CD14-positive monocyte (primary cell): Measurements from ENCODE around the gene CTNNA3. TPM values are rescaled to one million over a fixed set of nuclear protein-coding genes. Genes with fewer than 3 reads are reported as not detected.

Experiments used
- DNase-seq, 3 donors: peaks; one replicate each; pipeline ENCODE4 v3.0.0-alpha.2; 2011 to 2022
- H2AFZ ChIP-seq: 2 replicates; pipeline ENCODE4 v1.6.0; 2012; ENCODE audit warnings: mild to moderate bottlenecking, low read depth, low read length, inconsistent platforms; ENCODE audit not compliant: insufficient read depth, poor library complexity, severe bottlenecking
- H3K27ac ChIP-seq, 2 donors: 1 replicate in 1 of 2; 2 replicates in 1 of 2; pipeline ENCODE4 v1.5.1; 2012 to 2013; ENCODE audit warnings: low read length in 2 of 2, control low read depth in 1 of 2, inconsistent platforms in 1 of 2, low read depth in 1 of 2, mild to moderate bottlenecking in 1 of 2
- H3K27me3 ChIP-seq, 2 donors: one replicate each; pipeline versions ENCODE4 v1.6.0 to v1.6.1; 2011 to 2013; ENCODE audit warnings: low read length in 2 of 2; ENCODE audit not compliant: control insufficient read depth in 2 of 2, insufficient read depth in 2 of 2
- H3K36me3 ChIP-seq, 2 donors: replicated peaks in 1 of 2; 1 replicate in 1 of 2; 2 replicates in 1 of 2; pipeline versions ENCODE4 v1.5.1 to v1.6.1; 2012 to 2013; ENCODE audit warnings: low read length in 2 of 2, control low read depth in 1 of 2, inconsistent platforms in 1 of 2, mild to moderate bottlenecking in 1 of 2; ENCODE audit not compliant: insufficient read depth in 2 of 2, control insufficient read depth in 1 of 2
- H3K4me1 ChIP-seq, 2 donors: 1 replicate in 1 of 2; 2 replicates in 1 of 2; pipeline versions ENCODE4 v1.5.1 to v1.6.1; 2012 to 2013; ENCODE audit warnings: low read length in 2 of 2, control low read depth in 1 of 2, inconsistent platforms in 1 of 2, mild to moderate bottlenecking in 1 of 2, moderate library complexity in 1 of 2; ENCODE audit not compliant: insufficient read depth in 2 of 2, control insufficient read depth in 1 of 2
- H3K4me2 ChIP-seq: replicated peaks from 2 replicates; pipeline ENCODE3; 2012; ENCODE audit warnings: low read length, moderate library complexity, mild to moderate bottlenecking; ENCODE audit not compliant: poor library complexity, severe bottlenecking; ENCODE audit errors: extremely low read depth
- H3K4me3 ChIP-seq, 3 experiments: fragments of 200-600 bp in 1 of 3; sonication (generic) in 1 of 3; replicated peaks in 1 of 3; 1 replicate in 2 of 3; 2 replicates in 1 of 3; pipeline ENCODE4 v1.5.1; 2011 to 2013; ENCODE audit warnings: low read length in 3 of 3, mild to moderate bottlenecking in 3 of 3, control low read depth in 2 of 3, low read depth in 2 of 3, inconsistent platforms in 1 of 3, moderate library complexity in 1 of 3
- H3K79me2 ChIP-seq: 2 replicates; pipeline ENCODE4 v1.6.0; 2012; ENCODE audit warnings: mild to moderate bottlenecking, control low read depth, inconsistent platforms, low read length, moderate library complexity; ENCODE audit not compliant: insufficient read depth
- H3K9ac ChIP-seq: 2 replicates; pipeline ENCODE4 v1.6.0; 2017; ENCODE audit warnings: low read length, mild to moderate bottlenecking; ENCODE audit not compliant: insufficient read depth, poor library complexity, severe bottlenecking
- H3K9me3 ChIP-seq, 2 donors: replicated peaks in 1 of 2; 1 replicate in 1 of 2; 2 replicates in 1 of 2; pipeline versions ENCODE4 v1.5.1 to v1.6.1; 2012 to 2013; ENCODE audit warnings: low read length in 2 of 2, control low read depth in 1 of 2; ENCODE audit not compliant: control insufficient read depth in 1 of 2, insufficient read depth in 1 of 2
- H4K20me1 ChIP-seq: 2 replicates; pipeline ENCODE4 v1.6.0; 2012; ENCODE audit warnings: mild to moderate bottlenecking, low read length, control low read depth, moderate library complexity; ENCODE audit not compliant: insufficient read depth
- H3K27ac Mint-ChIP-seq, 7 donors: one replicate each; pipeline ENCODE4 v1.8.0; 2020; ENCODE audit warnings: mild to moderate bottlenecking in 7 of 7, mixed read lengths in 7 of 7, moderate library complexity in 6 of 7, inconsistent platforms in 2 of 7
- H3K27me3 Mint-ChIP-seq, 3 donors: one replicate each; pipeline ENCODE4 v1.8.0; 2021 to 2022; ENCODE audit warnings: low read depth in 3 of 3, mild to moderate bottlenecking in 3 of 3, mixed read lengths in 3 of 3, moderate library complexity in 3 of 3, inconsistent platforms in 1 of 3
- H3K36me3 Mint-ChIP-seq, 2 donors: one replicate each; pipeline ENCODE4 v1.8.0; 2020; ENCODE audit warnings: mixed read lengths in 2 of 2, inconsistent platforms in 1 of 2, mild to moderate bottlenecking in 1 of 2
- H3K4me1 Mint-ChIP-seq: one replicate; pipeline ENCODE4 v1.8.0; 2020; ENCODE audit warnings: mild to moderate bottlenecking, mixed read lengths
- H3K4me3 Mint-ChIP-seq, 2 donors: one replicate each; pipeline ENCODE4 v1.8.0; 2020; ENCODE audit warnings: mild to moderate bottlenecking in 2 of 2, mixed read lengths in 2 of 2, moderate library complexity in 1 of 2
- H3K9me3 Mint-ChIP-seq, 7 donors: one replicate each; pipeline ENCODE4 v1.8.0; 2020 to 2022; ENCODE audit warnings: mixed read lengths in 7 of 7, mild to moderate bottlenecking in 6 of 7, moderate library complexity in 6 of 7, inconsistent platforms in 2 of 7
- CTCF ChIP-seq: fragments of 200-600 bp; IDR thresholded peaks from one replicate; pipeline ENCODE4 v1.8.0; 2022; ENCODE audit warnings: antibody characterized with exemption, mild to moderate bottlenecking
- WGBS: methylation state at CpG from one replicate; pipeline ENCODE4 v1.1.5; 2013; ENCODE audit warnings: missing lambda C conversion rate; ENCODE audit not compliant: insufficient coverage; 5-methylcytosine and 5-hydroxymethylcytosine counted together
- intact Hi-C, 2 donors: fragments of 100-400 bp; cut with micrococcal nuclease; formaldehyde crosslinking; loops; one replicate each; pipeline versions ENCODE4 v1.15.0 to v1.15.1; 2023
- polyA plus RNA-seq, 3 donors: library from polyadenylated mRNA; depleted of rRNA in 1 of 3; unstranded in 2 of 3; stranded (reverse) in 1 of 3; fragments of 300-500 nt in 2 of 3; fragments of >200 nt in 1 of 3; fragmentation: Illumina TruSeq in 2 of 3; gene quantifications; 1 replicate in 2 of 3; 2 replicates in 1 of 3; pipeline ENCODE4 v1.2.3, GENCODE V29; 2012 to 2021

CTNNA3 gene
- polyA plus RNA-seq, 3 donors = not detected

- DNase-seq = no peak
- Histone ChIP-seq H2AFZ (no peak overlapping the region), H3K4me3 (no peak overlapping the region), H3K9ac (no peak overlapping the region), H3K27ac (no peak overlapping the region), H3K4me1 (no peaks in the 10 kb centered on the region), H4K20me1 (no peaks in the 10 kb centered on the region), H3K27me3 (no peaks in the 10 kb centered on the region), H3K9me3 (no peaks in the 10 kb centered on the region), H3K79me2 (no peaks in the 10 kb centered on the region), H3K36me3 (no peaks in the 10 kb centered on the region), H3K4me2 (no peak overlapping the region)
- Mint-ChIP-seq H3K4me1 (no peaks in the 10 kb centered on the region), H3K4me3 (no peak overlapping the region), H3K9me3 (peaks cover 0 to 5% (median 0%) of the 10 kb centered on the region in 7 donors), H3K27ac (no peak overlapping the region), H3K36me3 (no peaks in the 10 kb centered on the region), H3K27me3 (no peaks in the 10 kb centered on the region)
- intact Hi-C loops = no loop called here
- TF ChIP-seq CTCF = no peak
- WGBS = 89% methylated on average over 1 of the region's 2 CpGs
These were observed 818.6 kb downstream of the CTNNA3 start for GRCh38 chr10:66877361-66877760.

- no peaks in the 10 kb centered on the region for H3K36me3 Mint-ChIP-seq
- DNase-seq = no peak
- no peak overlapping the region for H2AFZ ChIP-seq
- TF ChIP-seq CTCF = no peak
- no peak overlapping the region for H3K4me2 ChIP-seq
- intact Hi-C loops = no loop called here
- peaks cover 0 to 5% of the 10 kb centered on the region in 2 donors for H3K9me3 ChIP-seq
- no peaks in the 10 kb centered on the region for H3K4me1 ChIP-seq
- no peaks in the 10 kb centered on the region for H3K27me3 ChIP-seq
- H3K9ac ChIP-seq = no peak overlapping the region
- H3K36me3 ChIP-seq = no peaks in the 10 kb centered on the region
- H3K79me2 ChIP-seq = no peaks in the 10 kb centered on the region
- no peak overlapping the region for H3K27ac ChIP-seq
- H3K4me1 Mint-ChIP-seq = no peaks in the 10 kb centered on the region
- no peak overlapping the region for H3K4me3 ChIP-seq
- peaks cover 0 to 6% (median 0%) of the 10 kb centered on the region in 7 donors for H3K9me3 Mint-ChIP-seq
- H3K27me3 Mint-ChIP-seq = no peaks in the 10 kb centered on the region
- no peak overlapping the region for H3K4me3 Mint-ChIP-seq
- H4K20me1 ChIP-seq = no peaks in the 10 kb centered on the region
- H3K27ac Mint-ChIP-seq = no peak overlapping the region
These were observed 826.4 kb downstream of the CTNNA3 start for GRCh38 chr10:66869635-66870034.
